HEK293 (cell line): ENCODE measurements around the gene HTR2A.

Experiments
- CTCF ChIA-PET: fragments of 350-600 bp; formaldehyde crosslinking; extraction: SDS; loops from one replicate; lab custom pipeline; 2021; ENCODE audit warnings: antibody characterized with exemption; lab: Yijun Ruan, JAX
- POLR2A ChIA-PET: fragments of 300-600 bp; formaldehyde crosslinking; extraction: SDS; loops from one replicate; lab custom pipeline; 2020; ENCODE audit warnings: antibody characterized with exemption, inconsistent platforms; lab: Yijun Ruan, JAX
- H3K27ac ChIP-seq: fragments of 200-500 bp; sonication (Bioruptor generic); 2 replicates; pipeline ENCODE4 v1.5.1; 2014; ENCODE audit warnings: low read depth, low read length, control low read depth, inconsistent platforms; ENCODE audit errors: extremely low read depth
- H3K36me3 ChIP-seq, 2 experiments: fragments of 200-500 bp in 1 of 2; sonication (Bioruptor generic) in 1 of 2; 1 replicate in 1 of 2; 2 replicates in 1 of 2; pipeline ENCODE4 v1.5.1; 2014 to 2017; ENCODE audit warnings: inconsistent platforms in 2 of 2, low read length in 2 of 2; ENCODE audit not compliant: control insufficient read depth in 2 of 2, insufficient read depth in 1 of 2
- H3K4me1 ChIP-seq: fragments of 200-500 bp; sonication (Bioruptor generic); 2 replicates; pipeline ENCODE4 v1.5.1; 2014; ENCODE audit warnings: mild to moderate bottlenecking, low read length, inconsistent platforms; ENCODE audit not compliant: control insufficient read depth, insufficient read depth
- H3K4me3 ChIP-seq: 2 replicates; pipeline ENCODE4 v1.5.1; 2011; ENCODE audit warnings: low read depth, mild to moderate bottlenecking, control low read depth, low read length, moderate library complexity
- H3K9me3 ChIP-seq: fragments of 200-500 bp; sonication (Bioruptor generic); 2 replicates; pipeline ENCODE4 v1.5.1; 2014; ENCODE audit warnings: low read depth, low read length, inconsistent platforms; ENCODE audit not compliant: control insufficient read depth, insufficient read depth
- BCL11A ChIP-seq: fragments of 450-650 bp; formaldehyde crosslinking; IDR thresholded peaks from 2 replicates; pipeline ENCODE4 v1.5.1; 2016; ENCODE audit warnings: low read depth, missing biosample characterization, missing genetic modification characterization
- FEZF1 ChIP-seq: fragments of 450-650 bp; formaldehyde crosslinking; IDR thresholded peaks from 2 replicates; pipeline ENCODE4 v1.5.1; 2016; ENCODE audit warnings: missing biosample characterization, missing genetic modification characterization
- HOXC10 ChIP-seq: sonication (generic); formaldehyde crosslinking; IDR thresholded peaks from 2 replicates; pipeline ENCODE4 v1.8.1; 2023; ENCODE audit warnings: mild to moderate bottlenecking, missing genetic modification reagents
- KLF8 ChIP-seq: fragments of 450-650 bp; formaldehyde crosslinking; IDR thresholded peaks from 2 replicates; pipeline ENCODE4 v1.5.1; 2016; ENCODE audit warnings: missing biosample characterization, missing genetic modification characterization
- KLF9 ChIP-seq: fragments of 450-650 bp; formaldehyde crosslinking; IDR thresholded peaks from 2 replicates; pipeline ENCODE4 v1.5.1; 2016; ENCODE audit warnings: missing biosample characterization, missing genetic modification characterization, low read depth
- MYNN ChIP-seq: fragments of 450-650 bp; formaldehyde crosslinking; IDR thresholded peaks from 2 replicates; pipeline ENCODE4 v1.5.1; 2016; ENCODE audit warnings: missing biosample characterization, missing genetic modification characterization, borderline replicate concordance
- REPIN1 ChIP-seq: fragments of 450-650 bp; formaldehyde crosslinking; IDR thresholded peaks from 2 replicates; pipeline ENCODE4 v1.5.1; 2017; ENCODE audit warnings: missing biosample characterization, missing genetic modification characterization, low read depth
- SETDB1 ChIP-seq: IDR thresholded peaks from one replicate; pipeline ENCODE4 v1.6.1; 2017; ENCODE audit warnings: mild to moderate bottlenecking, low read length, moderate library complexity, mixed read lengths; ENCODE audit not compliant: insufficient read length
- ZBTB8A ChIP-seq: fragments of 450-650 bp; formaldehyde crosslinking; IDR thresholded peaks from 2 replicates; pipeline ENCODE4 v1.5.1; 2016; ENCODE audit warnings: missing biosample characterization, missing genetic modification characterization
- ZNF501 ChIP-seq: fragments of 450-650 bp; formaldehyde crosslinking; IDR thresholded peaks from 2 replicates; pipeline ENCODE4 v1.5.1; 2016; ENCODE audit warnings: missing biosample characterization, missing genetic modification characterization
- ZNF510 ChIP-seq: fragments of 450-650 bp; formaldehyde crosslinking; IDR thresholded peaks from 2 replicates; pipeline ENCODE4 v1.5.1; 2018; ENCODE audit warnings: mild to moderate bottlenecking, missing genetic modification characterization, missing biosample characterization; ENCODE audit not compliant: insufficient replicate concordance
- ZNF664 ChIP-seq: fragments of 450-650 bp; formaldehyde crosslinking; IDR thresholded peaks from 2 replicates; pipeline ENCODE4 v1.5.1; 2016; ENCODE audit warnings: missing biosample characterization, missing genetic modification characterization
- ZNF701 ChIP-seq: fragments of 450-650 bp; formaldehyde crosslinking; IDR thresholded peaks from 2 replicates; pipeline ENCODE4 v1.5.1; 2016; ENCODE audit warnings: missing biosample characterization, missing genetic modification characterization
- ZSCAN30 ChIP-seq: fragments of 450-650 bp; IDR thresholded peaks from 2 replicates; pipeline ENCODE4 v1.5.1; 2018; ENCODE audit warnings: missing biosample characterization, mild to moderate bottlenecking, missing genetic modification characterization, moderate library complexity
- ZXDB ChIP-seq: fragments of 450-650 bp; formaldehyde crosslinking; IDR thresholded peaks from 2 replicates; pipeline ENCODE4 v1.5.1; 2016; ENCODE audit warnings: missing biosample characterization, missing genetic modification characterization
- TF ChIP-seq, protein P1 (sequence below): fragments of 450-650 bp; formaldehyde crosslinking; conservative IDR thresholded peaks from 2 replicates; pipeline ENCODE4 v1.5.1; 2016; ENCODE audit warnings: low read depth, missing biosample characterization, missing genetic modification characterization
- TF ChIP-seq, protein P2 (sequence below): fragments of 450-650 bp; formaldehyde crosslinking; IDR thresholded peaks from 2 replicates; pipeline ENCODE4; 2016; ENCODE audit warnings: missing biosample characterization, missing genetic modification characterization

Gene HTR2A

GRCh38 chr13:46850214-46850613 is 46.6 kb downstream of the HTR2A start:
- no peak for TF ChIP-seq SETDB1
- TF ChIP-seq MYNN, result no peak
- TF ChIP-seq HOXC10 (CRISPR knock-in tag), result no peak
- POLR2A ChIA-PET, result no interaction called here
- H3K4me3 ChIP-seq, result no peak overlapping the region
- H3K36me3 ChIP-seq, result no peaks in the 10 kb centered on the region
- CTCF ChIA-PET, result no interaction called here
- H3K4me1 ChIP-seq, result no peaks in the 10 kb centered on the region
- no peaks in the 10 kb centered on the region for H3K9me3 ChIP-seq
- H3K27ac ChIP-seq, result no peak overlapping the region

DNA sequence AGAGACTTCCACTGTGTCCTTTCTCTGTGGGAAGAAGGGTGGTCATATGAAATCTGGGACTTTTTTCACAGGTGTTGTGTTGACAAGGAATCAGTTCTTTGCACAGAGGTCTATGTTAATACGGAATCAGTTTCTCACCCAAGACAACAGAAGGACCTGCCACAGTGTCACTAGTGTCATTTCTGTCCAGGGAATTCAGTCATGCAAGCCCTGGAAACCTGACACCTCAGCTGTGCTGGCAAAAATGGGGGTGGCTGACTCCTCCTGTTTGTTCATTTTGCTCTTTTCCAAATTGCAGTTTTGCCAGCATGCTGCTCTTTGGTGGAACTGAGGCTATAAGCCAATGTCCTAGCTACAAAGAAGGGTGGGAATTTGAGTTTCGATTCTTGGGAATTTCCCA is 50.1 kb downstream of the HTR2A start:
- no peak overlapping the region for H3K27ac ChIP-seq
- ChIA-PET POLR2A (no interaction called here), CTCF (no interaction called here)

DNA sequence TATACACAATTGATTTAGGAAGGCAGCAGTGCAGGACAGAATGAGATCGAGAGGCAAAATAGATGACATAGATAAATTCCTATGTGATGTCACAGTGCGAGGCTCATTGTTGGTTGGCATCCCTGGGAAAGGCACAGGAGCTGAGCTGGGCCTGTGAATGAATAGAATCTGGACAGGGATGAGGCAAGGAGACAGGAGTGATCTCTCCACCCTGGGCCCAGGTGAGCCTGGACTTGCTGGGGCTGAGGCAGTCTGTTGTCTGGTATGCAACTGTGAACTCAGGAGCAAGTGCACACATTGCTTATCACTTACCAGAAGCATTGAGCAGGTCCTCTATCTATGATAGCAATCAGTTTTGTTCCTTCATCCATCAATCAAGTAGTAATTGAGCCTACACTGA is 51.7 kb downstream of the HTR2A start:
- POLR2A ChIA-PET, result no interaction called here
- Histone ChIP-seq H3K4me1 (no peaks in the 10 kb centered on the region), H3K4me3 (no peak overlapping the region), H3K27ac (no peak overlapping the region)
- TF ChIP-seq ZBTB8A (tag by site-specific recombination) (no peak), REPIN1 (tag by site-specific recombination) (no peak)
- TF ChIP-seq, all 188 proteins: peak for 0
- CTCF ChIA-PET, result interaction anchor here (1.4 kb wide), 1 partner anchor 49 kb away, joined by 4 read pairs; no protein-coding TSS in a partner anchor
- H3K9me3 ChIP-seq, result no peaks in the 10 kb centered on the region
- no peaks in the 10 kb centered on the region for H3K36me3 ChIP-seq

More for the DNA sequence above, 50.1 kb downstream of the HTR2A start:
- H3K36me3 ChIP-seq, result no peaks in the 10 kb centered on the region
- TF ChIP-seq FEZF1 (tag by site-specific recombination) (0 out of 2 replicates have a peak, but pooled peaks have one; percentile 34), ZNF664 (tag by site-specific recombination) (no peak), KLF8 (tag by site-specific recombination) (no peak)
- TF ChIP-seq, protein P1, sequence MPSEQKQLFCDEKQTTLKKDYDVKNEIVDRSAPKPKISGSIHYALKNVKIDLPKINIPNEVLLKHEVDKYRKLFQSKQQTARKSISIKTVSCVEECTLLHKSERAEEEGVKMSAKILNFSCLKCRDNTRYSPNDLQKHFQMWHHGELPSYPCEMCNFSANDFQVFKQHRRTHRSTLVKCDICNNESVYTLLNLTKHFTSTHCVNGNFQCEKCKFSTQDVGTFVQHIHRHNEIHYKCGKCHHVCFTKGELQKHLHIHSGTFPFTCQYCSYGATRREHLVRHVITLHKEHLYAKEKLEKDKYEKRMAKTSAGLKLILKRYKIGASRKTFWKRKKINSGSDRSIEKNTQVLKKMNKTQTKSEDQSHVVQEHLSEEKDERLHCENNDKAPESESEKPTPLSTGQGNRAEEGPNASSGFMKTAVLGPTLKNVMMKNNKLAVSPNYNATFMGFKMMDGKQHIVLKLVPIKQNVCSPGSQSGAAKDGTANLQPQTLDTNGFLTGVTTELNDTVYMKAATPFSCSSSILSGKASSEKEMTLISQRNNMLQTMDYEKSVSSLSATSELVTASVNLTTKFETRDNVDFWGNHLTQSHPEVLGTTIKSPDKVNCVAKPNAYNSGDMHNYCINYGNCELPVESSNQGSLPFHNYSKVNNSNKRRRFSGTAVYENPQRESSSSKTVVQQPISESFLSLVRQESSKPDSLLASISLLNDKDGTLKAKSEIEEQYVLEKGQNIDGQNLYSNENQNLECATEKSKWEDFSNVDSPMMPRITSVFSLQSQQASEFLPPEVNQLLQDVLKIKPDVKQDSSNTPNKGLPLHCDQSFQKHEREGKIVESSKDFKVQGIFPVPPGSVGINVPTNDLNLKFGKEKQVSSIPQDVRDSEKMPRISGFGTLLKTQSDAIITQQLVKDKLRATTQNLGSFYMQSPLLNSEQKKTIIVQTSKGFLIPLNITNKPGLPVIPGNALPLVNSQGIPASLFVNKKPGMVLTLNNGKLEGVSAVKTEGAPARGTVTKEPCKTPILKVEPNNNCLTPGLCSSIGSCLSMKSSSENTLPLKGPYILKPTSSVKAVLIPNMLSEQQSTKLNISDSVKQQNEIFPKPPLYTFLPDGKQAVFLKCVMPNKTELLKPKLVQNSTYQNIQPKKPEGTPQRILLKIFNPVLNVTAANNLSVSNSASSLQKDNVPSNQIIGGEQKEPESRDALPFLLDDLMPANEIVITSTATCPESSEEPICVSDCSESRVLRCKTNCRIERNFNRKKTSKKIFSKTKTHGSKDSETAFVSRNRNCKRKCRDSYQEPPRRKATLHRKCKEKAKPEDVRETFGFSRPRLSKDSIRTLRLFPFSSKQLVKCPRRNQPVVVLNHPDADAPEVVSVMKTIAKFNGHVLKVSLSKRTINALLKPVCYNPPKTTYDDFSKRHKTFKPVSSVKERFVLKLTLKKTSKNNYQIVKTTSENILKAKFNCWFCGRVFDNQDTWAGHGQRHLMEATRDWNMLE (tag by site-specific recombination), result no peak
- TF ChIP-seq, all 188 proteins: peak for 1
- H3K9me3 ChIP-seq, result no peaks in the 10 kb centered on the region
- no peaks in the 10 kb centered on the region for H3K4me1 ChIP-seq
- no peak overlapping the region for H3K4me3 ChIP-seq

DNA sequence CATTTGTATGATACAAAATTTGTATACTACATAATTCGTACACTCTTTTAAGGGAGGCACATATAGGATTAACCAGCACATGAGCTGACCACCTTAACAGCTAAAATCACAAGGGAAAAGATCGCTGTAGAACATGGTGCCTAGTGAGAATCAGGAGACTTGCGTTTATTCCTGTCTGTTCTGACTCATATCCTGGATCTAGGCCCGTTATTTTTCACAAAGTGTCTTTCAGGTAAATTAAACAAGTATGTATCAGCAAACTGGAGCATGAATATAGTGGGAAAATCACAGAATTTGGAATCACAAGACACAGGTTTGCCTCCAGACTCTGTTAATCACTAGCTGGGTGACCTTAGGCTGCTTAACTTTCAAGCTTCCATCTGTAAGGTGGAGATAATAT is 52.4 kb downstream of the HTR2A start:
- H3K4me3 ChIP-seq, result no peak overlapping the region
- POLR2A ChIA-PET, result no interaction called here
- H3K9me3 ChIP-seq, result no peaks in the 10 kb centered on the region
- TF ChIP-seq ZNF510 (no peak), ZSCAN30 (no peak), HOXC10 (CRISPR knock-in tag) (no peak), KLF9 (no peak), ZXDB (no peak), ZNF701 (tag by site-specific recombination) (no peak), ZBTB8A (tag by site-specific recombination) (no peak), BCL11A (tag by site-specific recombination) (no peak), ZNF501 (no peak)
- TF ChIP-seq, protein P2, sequence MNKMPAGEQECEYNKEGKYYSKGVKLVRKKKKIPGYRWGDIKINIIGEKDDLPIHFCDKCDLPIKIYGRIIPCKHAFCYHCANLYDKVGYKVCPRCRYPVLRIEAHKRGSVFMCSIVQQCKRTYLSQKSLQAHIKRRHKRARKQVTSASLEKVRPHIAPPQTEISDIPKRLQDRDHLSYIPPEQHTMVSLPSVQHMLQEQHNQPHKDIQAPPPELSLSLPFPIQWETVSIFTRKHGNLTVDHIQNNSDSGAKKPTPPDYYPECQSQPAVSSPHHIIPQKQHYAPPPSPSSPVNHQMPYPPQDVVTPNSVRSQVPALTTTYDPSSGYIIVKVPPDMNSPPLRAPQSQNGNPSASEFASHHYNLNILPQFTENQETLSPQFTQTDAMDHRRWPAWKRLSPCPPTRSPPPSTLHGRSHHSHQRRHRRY (tag by site-specific recombination), result no peak
- no peaks in the 10 kb centered on the region for H3K4me1 ChIP-seq
- no peak overlapping the region for H3K27ac ChIP-seq
- H3K36me3 ChIP-seq, result no peaks in the 10 kb centered on the region
- CTCF ChIA-PET, result interaction anchor here (0.6 to 1.4 kb wide), 2 partner anchors 50 to 55 kb away, joined by 4 to 5 read pairs; no protein-coding TSS in a partner anchor
